ENCODE data around the gene ATG12.

Gene ATG12

DNA sequence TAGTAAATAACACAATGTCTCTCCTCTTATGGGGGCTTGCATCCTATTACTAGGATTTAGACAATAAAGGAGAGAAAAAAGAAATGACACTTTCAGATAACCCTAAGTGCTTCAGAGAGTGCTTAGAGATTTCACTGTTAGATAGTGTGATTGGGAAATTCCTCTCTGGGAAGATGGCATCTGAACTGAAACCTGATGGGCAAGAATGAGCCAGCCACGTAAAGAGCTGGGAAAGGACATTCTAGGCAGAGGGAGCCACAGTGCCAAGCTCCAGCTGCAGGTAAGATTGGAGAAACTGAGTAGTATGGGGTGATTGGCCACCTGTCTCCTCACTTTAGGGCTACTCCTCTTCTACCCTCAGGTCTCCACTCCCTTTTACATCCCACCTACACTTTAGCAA, 39.4 kb downstream of the ATG12 start:
- Histone ChIP-seq H3K27me3 (replicated peaks; ENCODE audit: control insufficient read depth, insufficient read depth, low read length) (no peaks in the 10 kb centered on the region; the same call in 1 of the 2 replicates), H3K4me3 (replicated peaks; ENCODE audit: low read depth, low read length) (no peak overlapping the region), H3K36me3 (ENCODE audit: control insufficient read depth, insufficient read depth, low read length) (no peaks in the 10 kb centered on the region)
- TF ChIP-seq, protein P1, sequence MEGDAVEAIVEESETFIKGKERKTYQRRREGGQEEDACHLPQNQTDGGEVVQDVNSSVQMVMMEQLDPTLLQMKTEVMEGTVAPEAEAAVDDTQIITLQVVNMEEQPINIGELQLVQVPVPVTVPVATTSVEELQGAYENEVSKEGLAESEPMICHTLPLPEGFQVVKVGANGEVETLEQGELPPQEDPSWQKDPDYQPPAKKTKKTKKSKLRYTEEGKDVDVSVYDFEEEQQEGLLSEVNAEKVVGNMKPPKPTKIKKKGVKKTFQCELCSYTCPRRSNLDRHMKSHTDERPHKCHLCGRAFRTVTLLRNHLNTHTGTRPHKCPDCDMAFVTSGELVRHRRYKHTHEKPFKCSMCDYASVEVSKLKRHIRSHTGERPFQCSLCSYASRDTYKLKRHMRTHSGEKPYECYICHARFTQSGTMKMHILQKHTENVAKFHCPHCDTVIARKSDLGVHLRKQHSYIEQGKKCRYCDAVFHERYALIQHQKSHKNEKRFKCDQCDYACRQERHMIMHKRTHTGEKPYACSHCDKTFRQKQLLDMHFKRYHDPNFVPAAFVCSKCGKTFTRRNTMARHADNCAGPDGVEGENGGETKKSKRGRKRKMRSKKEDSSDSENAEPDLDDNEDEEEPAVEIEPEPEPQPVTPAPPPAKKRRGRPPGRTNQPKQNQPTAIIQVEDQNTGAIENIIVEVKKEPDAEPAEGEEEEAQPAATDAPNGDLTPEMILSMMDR (IDR thresholded peaks at IDR 0.05; ENCODE audit: insufficient read depth, low read length, poor library complexity, severe bottlenecking) = no peak
- DNase-seq (ENCODE audit: extremely low read depth, insufficient read length) = no peak

DNA sequence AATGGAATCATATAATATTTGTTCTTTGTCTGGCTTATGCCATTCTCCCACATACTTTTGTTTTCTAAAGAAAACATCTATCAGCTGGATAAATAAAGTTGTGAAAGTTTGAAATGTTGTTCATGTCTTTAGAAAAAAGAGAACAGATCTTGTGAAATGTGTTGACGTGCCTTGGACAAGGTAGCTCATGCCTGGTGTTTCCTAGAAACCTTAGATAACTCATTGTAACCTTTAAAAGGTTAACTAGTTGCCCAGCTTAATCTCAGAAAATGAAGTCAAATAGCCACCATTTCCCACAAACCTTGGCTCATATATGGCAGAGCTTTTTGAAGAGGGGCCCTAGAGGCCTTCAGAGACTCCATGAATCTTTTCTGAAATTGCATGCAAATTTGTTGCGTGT, 40.2 kb downstream of the ATG12 start:
- no peaks in the 10 kb centered on the region for H3K36me3 ChIP-seq (ENCODE audit: control insufficient read depth, insufficient read depth, low read length)
- no peak for DNase-seq (ENCODE audit: extremely low read depth, insufficient read length)
- no peak overlapping the region for H3K4me3 ChIP-seq (replicated peaks; ENCODE audit: low read depth, low read length)
- TF ChIP-seq, protein P1 (IDR thresholded peaks at IDR 0.05; ENCODE audit: insufficient read depth, low read length, poor library complexity, severe bottlenecking) = no peak
- H3K27me3 ChIP-seq (replicated peaks; ENCODE audit: control insufficient read depth, insufficient read depth, low read length) = no peaks in the 10 kb centered on the region; the same call in 1 of the 2 replicates

- Histone ChIP-seq H3K4me3 (replicated peaks; ENCODE audit: low read depth, low read length) (no peak overlapping the region), H3K27me3 (replicated peaks; ENCODE audit: control insufficient read depth, insufficient read depth, low read length) (no peaks in the 10 kb centered on the region; the same call in 1 of the 2 replicates), H3K36me3 (ENCODE audit: control insufficient read depth, insufficient read depth, low read length) (no peaks in the 10 kb centered on the region)
- TF ChIP-seq, protein P1 (IDR thresholded peaks at IDR 0.05; ENCODE audit: insufficient read depth, low read length, poor library complexity, severe bottlenecking) = no peak
- DNase-seq (ENCODE audit: extremely low read depth, insufficient read length) = no peak
Measured at GRCh38 chr5:115800108-115800507, 41.3 kb downstream of the ATG12 start.

GRCh38 chr5:115798252-115798651, 43.1 kb downstream of the ATG12 start:
- no peaks in the 10 kb centered on the region for H3K36me3 ChIP-seq (ENCODE audit: control insufficient read depth, insufficient read depth, low read length)
- TF ChIP-seq, protein P1 (IDR thresholded peaks at IDR 0.05; ENCODE audit: insufficient read depth, low read length, poor library complexity, severe bottlenecking) = no peak
- H3K27me3 ChIP-seq (replicated peaks; ENCODE audit: control insufficient read depth, insufficient read depth, low read length) = no peaks in the 10 kb centered on the region; the same call in 1 of the 2 replicates
- H3K4me3 ChIP-seq (replicated peaks; ENCODE audit: low read depth, low read length) = no peak overlapping the region
- DNase-seq (ENCODE audit: extremely low read depth, insufficient read length) = no peak

DNA sequence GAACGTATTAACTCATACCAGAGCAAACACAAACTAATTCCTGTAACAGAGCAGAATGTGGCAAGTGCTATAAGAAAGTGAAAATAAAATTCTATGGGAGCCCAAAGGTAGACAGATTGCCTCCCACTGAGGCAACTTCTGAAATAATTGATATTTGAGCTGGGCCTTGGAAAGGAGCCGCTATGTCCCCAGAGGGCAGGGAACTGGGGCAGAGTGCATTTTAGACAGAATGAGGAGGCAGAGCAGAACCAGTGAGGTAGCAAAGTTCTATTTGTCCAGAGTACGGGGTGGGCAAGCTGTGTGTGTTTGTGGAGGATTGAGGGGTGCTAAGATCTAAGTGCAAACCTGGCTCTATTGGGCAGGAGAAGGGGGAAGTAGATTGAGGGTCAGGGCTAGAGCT, 44.7 kb downstream of the ATG12 start:
- TF ChIP-seq, protein P1 (IDR thresholded peaks at IDR 0.05; ENCODE audit: insufficient read depth, low read length, poor library complexity, severe bottlenecking) = no peak
- Histone ChIP-seq H3K4me3 (replicated peaks; ENCODE audit: low read depth, low read length) (no peak overlapping the region), H3K36me3 (ENCODE audit: control insufficient read depth, insufficient read depth, low read length) (no peaks in the 10 kb centered on the region), H3K27me3 (replicated peaks; ENCODE audit: control insufficient read depth, insufficient read depth, low read length) (no peaks in the 10 kb centered on the region; the same call in 1 of the 2 replicates)
- no peak for DNase-seq (ENCODE audit: extremely low read depth, insufficient read length)

DNA sequence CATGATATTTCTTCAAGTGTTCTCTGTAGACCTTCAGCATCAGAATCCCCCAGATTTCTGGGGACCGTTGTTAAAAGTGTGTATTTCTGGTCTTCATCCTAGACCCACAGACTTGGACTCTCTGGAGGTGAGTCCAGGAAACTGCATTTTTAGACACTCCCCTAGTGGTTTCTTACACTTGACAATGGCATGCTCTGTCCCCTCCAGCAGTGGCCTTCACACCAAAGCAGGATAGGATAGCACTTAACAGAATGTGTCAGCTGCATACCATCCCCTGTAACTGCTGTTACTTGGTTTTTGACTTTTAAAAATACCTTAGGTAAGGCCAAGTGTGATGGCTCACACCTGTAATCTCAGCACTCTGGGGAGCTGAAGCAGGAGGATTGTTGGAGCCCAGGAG, 45.7 kb downstream of the ATG12 start:
- DNase-seq (ENCODE audit: extremely low read depth, insufficient read length) = no peak

More for the DNA sequence above, 45.7 kb downstream of the ATG12 start:
- TF ChIP-seq, protein P1 (IDR thresholded peaks at IDR 0.05; ENCODE audit: insufficient read depth, low read length, poor library complexity, severe bottlenecking) = no peak
- no peak overlapping the region for H3K4me3 ChIP-seq (replicated peaks; ENCODE audit: low read depth, low read length)
- H3K27me3 ChIP-seq (replicated peaks; ENCODE audit: control insufficient read depth, insufficient read depth, low read length) = no peaks in the 10 kb centered on the region; the same call in 1 of the 2 replicates
- H3K36me3 ChIP-seq (ENCODE audit: control insufficient read depth, insufficient read depth, low read length) = no peaks in the 10 kb centered on the region

Data from GM06990 (cell line).